Nephron (organoid): Measurements from ENCODE around the gene NAT10.

Experiments used
- H3K27ac Mint-ChIP-seq, 3 experiments: 2 replicates each; pipeline ENCODE4 v1.8.0; 2020; ENCODE audit warnings: mixed read lengths in 3 of 3, mild to moderate bottlenecking in 2 of 3, moderate library complexity in 1 of 3
- H3K27me3 Mint-ChIP-seq: 2 replicates; pipeline ENCODE4 v1.8.0; 2021; ENCODE audit warnings: low read depth, mild to moderate bottlenecking, moderate library complexity, mixed read lengths
- H3K36me3 Mint-ChIP-seq: 2 replicates; pipeline ENCODE4 v1.8.0; 2020; ENCODE audit warnings: low read depth, mixed read lengths
- H3K4me1 Mint-ChIP-seq: 2 replicates; pipeline ENCODE4 v1.8.0; 2020; ENCODE audit warnings: mixed read lengths
- H3K4me3 Mint-ChIP-seq, 3 experiments: 2 replicates each; pipeline ENCODE4 v1.8.0; 2020; ENCODE audit warnings: mild to moderate bottlenecking in 3 of 3, mixed read lengths in 3 of 3, moderate library complexity in 2 of 3
- H3K9me3 Mint-ChIP-seq: 2 replicates; pipeline ENCODE4 v1.8.0; 2020; ENCODE audit warnings: mixed read lengths
- TF ChIP-seq, protein P1 (sequence below), 3 experiments: fragments of 200-600 bp; sonication (generic); IDR thresholded peaks; one replicate each; pipeline ENCODE4 v1.5.0; 2021; ENCODE audit warnings: antibody characterized with exemption in 3 of 3; ENCODE audit not compliant: unreplicated experiment in 3 of 3

The NAT10 gene

DNA sequence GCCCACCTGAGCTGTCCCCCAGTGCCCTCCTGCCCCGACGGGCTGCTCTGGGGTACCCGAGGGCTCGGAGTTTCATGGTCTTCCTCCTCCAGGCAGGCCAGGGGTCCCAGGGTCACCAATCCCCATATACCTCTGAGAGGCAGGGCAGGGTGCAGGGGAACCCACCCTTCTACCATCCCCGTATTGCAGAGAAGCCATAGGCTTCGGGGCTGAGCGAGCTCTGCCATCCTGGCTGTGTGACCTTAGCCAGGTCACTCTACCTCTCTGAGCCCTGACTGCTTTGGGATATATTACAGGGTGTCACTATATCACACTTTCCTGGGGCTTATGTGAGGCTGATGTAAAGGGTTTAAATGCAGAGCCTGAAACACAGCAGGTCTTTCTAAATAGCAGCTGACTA, 57.4 kb downstream of the NAT10 start:
- no peaks in the 10 kb centered on the region for H3K9me3 Mint-ChIP-seq
- H3K27ac Mint-ChIP-seq = no peak overlapping the region
- no peak overlapping the region for H3K4me3 Mint-ChIP-seq
- peaks cover 27% of the 10 kb centered on the region for H3K36me3 Mint-ChIP-seq
- no peaks in the 10 kb centered on the region for H3K4me1 Mint-ChIP-seq
- TF ChIP-seq, protein P1, sequence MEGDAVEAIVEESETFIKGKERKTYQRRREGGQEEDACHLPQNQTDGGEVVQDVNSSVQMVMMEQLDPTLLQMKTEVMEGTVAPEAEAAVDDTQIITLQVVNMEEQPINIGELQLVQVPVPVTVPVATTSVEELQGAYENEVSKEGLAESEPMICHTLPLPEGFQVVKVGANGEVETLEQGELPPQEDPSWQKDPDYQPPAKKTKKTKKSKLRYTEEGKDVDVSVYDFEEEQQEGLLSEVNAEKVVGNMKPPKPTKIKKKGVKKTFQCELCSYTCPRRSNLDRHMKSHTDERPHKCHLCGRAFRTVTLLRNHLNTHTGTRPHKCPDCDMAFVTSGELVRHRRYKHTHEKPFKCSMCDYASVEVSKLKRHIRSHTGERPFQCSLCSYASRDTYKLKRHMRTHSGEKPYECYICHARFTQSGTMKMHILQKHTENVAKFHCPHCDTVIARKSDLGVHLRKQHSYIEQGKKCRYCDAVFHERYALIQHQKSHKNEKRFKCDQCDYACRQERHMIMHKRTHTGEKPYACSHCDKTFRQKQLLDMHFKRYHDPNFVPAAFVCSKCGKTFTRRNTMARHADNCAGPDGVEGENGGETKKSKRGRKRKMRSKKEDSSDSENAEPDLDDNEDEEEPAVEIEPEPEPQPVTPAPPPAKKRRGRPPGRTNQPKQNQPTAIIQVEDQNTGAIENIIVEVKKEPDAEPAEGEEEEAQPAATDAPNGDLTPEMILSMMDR (IDR thresholded peaks at IDR 0.05; ENCODE audit: unreplicated experiment in 3 of 3) = no peak
- H3K27me3 Mint-ChIP-seq = no peaks in the 10 kb centered on the region

- H3K36me3 Mint-ChIP-seq = peaks cover 20% of the 10 kb centered on the region
- no peaks in the 10 kb centered on the region for H3K27me3 Mint-ChIP-seq
- TF ChIP-seq, protein P1 (IDR thresholded peaks at IDR 0.05; ENCODE audit: unreplicated experiment in 3 of 3) = no peak
- H3K4me3 Mint-ChIP-seq = no peak overlapping the region
- peaks cover 17% of the 10 kb centered on the region for H3K4me1 Mint-ChIP-seq
- H3K27ac Mint-ChIP-seq = no peak overlapping the region
- no peaks in the 10 kb centered on the region for H3K9me3 Mint-ChIP-seq
Measured at GRCh38 chr11:34165121-34165520, 59.7 kb downstream of the NAT10 start.

DNA sequence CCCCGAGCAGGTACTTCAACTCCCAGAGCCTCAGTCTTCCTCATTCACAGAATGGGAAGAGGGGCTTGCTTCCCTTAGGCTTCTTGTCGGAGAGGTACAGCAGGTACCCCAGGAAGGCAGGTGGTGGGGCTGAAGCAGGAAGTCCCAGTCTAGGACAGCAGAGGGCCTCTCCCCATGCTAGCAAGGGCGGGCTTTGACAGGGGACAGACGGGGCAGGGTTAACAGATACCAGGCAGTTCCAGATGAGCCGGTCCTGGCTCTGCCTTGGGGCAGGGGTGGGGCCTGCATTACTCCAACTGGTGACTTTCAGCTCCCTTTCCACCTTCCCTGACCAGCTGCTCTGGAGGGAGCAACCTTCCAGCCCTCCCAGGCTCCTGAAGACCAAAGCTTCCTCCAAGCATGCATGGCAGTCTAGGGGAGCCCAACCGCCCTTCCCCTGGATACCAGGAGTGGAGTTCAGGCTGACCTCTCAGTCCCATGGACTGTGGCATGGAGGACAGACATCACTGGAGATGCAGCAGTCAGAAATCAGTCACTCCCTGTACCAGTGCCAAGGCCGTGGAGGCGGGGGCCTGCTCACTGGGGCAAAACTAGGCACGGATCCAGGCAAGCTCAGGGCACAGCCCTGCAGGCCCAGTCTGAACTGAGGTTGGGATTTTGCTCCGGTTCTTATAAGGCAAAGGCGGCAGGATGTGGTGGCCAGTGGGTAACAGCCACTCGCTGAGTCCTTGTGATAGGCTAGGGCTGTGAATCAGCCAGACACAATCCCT, 60.5 kb downstream of the NAT10 start:
- H3K27me3 Mint-ChIP-seq = peaks cover 7% of the 10 kb centered on the region
- H3K4me3 Mint-ChIP-seq = no peak overlapping the region
- no peak overlapping the region for H3K27ac Mint-ChIP-seq
- no peaks in the 10 kb centered on the region for H3K9me3 Mint-ChIP-seq
- peaks cover 17% of the 10 kb centered on the region for H3K4me1 Mint-ChIP-seq
- peaks cover 18% of the 10 kb centered on the region for H3K36me3 Mint-ChIP-seq
- TF ChIP-seq, protein P1 (IDR thresholded peaks at IDR 0.05; ENCODE audit: unreplicated experiment in 3 of 3) = no peak

DNA sequence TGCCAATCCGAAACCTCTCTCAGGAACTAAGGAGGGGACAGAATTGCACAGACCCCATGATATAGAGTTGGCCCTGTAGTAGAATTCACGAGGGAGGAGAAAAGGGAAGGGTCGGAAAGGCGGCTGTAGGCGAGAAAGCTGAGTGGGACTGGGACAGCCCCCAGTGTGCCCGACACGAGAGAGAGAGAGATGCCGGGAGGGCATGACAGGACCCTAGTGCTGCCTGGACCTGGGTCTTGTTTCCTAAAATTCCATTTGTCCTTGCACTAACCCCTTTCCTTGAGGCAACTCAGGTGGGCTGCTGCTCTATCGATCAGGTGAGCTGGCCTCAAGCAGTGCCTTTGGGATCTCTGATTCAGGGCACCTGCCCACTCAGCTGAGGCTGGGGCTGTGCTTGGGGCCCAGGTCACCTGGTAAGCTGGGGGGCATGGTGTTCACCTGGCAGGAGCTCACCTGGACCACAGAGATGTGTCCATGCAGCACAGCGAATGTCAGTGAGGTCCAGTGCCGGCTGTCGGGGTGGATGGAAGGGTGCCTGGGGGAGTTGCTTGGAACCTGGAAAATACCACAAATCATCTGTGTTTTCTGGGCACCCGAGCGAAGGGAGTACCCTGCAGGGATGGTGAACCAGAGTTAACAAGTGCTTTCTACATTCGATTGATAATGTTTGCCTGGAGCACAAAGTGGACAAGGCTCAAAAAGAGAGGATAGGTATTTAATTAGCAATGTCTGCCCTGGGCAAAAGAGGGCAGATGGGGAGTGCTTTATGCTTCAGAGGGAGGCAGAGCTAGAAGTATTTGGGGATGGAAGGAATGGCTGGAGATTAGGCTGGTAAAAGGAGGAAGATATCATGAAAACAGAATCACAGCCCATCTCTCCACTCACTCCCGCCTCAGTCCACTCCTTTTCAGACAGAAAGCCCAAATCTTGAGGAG, 61.6 kb downstream of the NAT10 start:
- Mint-ChIP-seq H3K36me3 (peaks cover 18% of the 10 kb centered on the region), H3K4me3 (no peak overlapping the region), H3K27me3 (peaks cover 7% of the 10 kb centered on the region), H3K27ac (no peak overlapping the region), H3K4me1 (peaks cover 17% of the 10 kb centered on the region), H3K9me3 (no peaks in the 10 kb centered on the region)
- TF ChIP-seq, protein P1 (IDR thresholded peaks at IDR 0.05; ENCODE audit: unreplicated experiment in 3 of 3) = no peak

DNA sequence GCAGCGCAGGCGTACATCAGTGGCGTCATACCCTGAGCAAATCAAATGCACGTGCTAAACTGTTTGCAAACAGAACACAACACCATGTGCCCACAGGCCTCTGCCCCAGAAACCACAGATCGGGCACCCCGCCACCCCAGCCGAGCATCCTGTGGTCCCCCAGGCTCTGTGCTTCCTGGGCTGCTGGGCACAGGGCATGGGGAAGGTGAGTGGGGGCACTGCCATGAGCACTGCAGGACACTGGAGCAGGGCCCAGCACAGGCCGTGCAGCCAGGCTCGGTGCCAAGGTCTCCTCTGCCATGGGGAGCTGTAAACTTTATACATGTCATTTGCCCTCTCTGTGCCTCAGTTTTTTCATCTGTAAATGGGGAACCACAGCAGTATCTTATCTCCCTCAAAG, 62.5 kb downstream of the NAT10 start:
- Mint-ChIP-seq H3K27ac (no peak overlapping the region), H3K36me3 (peaks cover 18% of the 10 kb centered on the region), H3K9me3 (no peaks in the 10 kb centered on the region), H3K4me1 (peaks cover 17% of the 10 kb centered on the region), H3K4me3 (no peak overlapping the region), H3K27me3 (peaks cover 7% of the 10 kb centered on the region)
- TF ChIP-seq, protein P1 (IDR thresholded peaks at IDR 0.05; ENCODE audit: unreplicated experiment in 3 of 3) = no peak
